PFSK-1 (cell line): ENCODE measurements around the gene GABRB1.

Source experiments
- FOXP2 ChIP-seq: optimal IDR thresholded peaks from 2 replicates; pipeline ENCODE3; 2011; ENCODE audit warnings: borderline replicate concordance, control low read depth, inconsistent platforms; ENCODE audit not compliant: insufficient read depth; ENCODE audit errors: extremely low read length, extremely low read depth
- POLR2AphosphoS5 ChIP-seq: IDR thresholded peaks from 2 replicates; pipeline ENCODE4 v1.6.1; 2012; ENCODE audit warnings: low read depth, mild to moderate bottlenecking, control low read depth, low read length, moderate library complexity
- REST ChIP-seq, 2 experiments: IDR thresholded peaks; 2 replicates each; pipeline versions ENCODE4 v1.6.1 to v1.8.0; 2011 to 2012; ENCODE audit warnings: low read depth in 2 of 2, low read length in 2 of 2, control low read depth in 1 of 2, inconsistent platforms in 1 of 2, mild to moderate bottlenecking in 1 of 2, moderate library complexity in 1 of 2; ENCODE audit not compliant: insufficient read depth in 1 of 2
- SIN3A ChIP-seq: IDR thresholded peaks from 2 replicates; pipeline ENCODE4 v1.6.1; 2012; ENCODE audit warnings: mild to moderate bottlenecking, low read length, moderate library complexity, borderline replicate concordance; ENCODE audit not compliant: insufficient read depth
- TAF1 ChIP-seq: IDR thresholded peaks from 2 replicates; pipeline ENCODE4 v1.6.1; 2012; ENCODE audit warnings: low read length, control low read depth, borderline replicate concordance; ENCODE audit not compliant: insufficient read depth

The GABRB1 gene

GRCh38 chr4:47012676-47013075, 18.7 kb upstream of the GABRB1 start:
- TF ChIP-seq TAF1: no peak
- no peak for TF ChIP-seq POLR2AphosphoS5
- no peak for TF ChIP-seq SIN3A
- TF ChIP-seq REST (IDR thresholded peaks at IDR 0.05; ENCODE audit: insufficient read depth in 1 of 2, low read depth in 2 of 2, low read length in 2 of 2): no peak
- TF ChIP-seq FOXP2: no peak

GRCh38 chr4:47013373-47013772, 18.0 kb upstream of the GABRB1 start:
- no peak for TF ChIP-seq SIN3A
- no peak for TF ChIP-seq POLR2AphosphoS5
- no peak for TF ChIP-seq TAF1
- TF ChIP-seq FOXP2: no peak

- TF ChIP-seq POLR2AphosphoS5: no peak
- TF ChIP-seq SIN3A: no peak
- no peak for TF ChIP-seq TAF1
- no peak for TF ChIP-seq REST (IDR thresholded peaks at IDR 0.05; ENCODE audit: insufficient read depth in 1 of 2, low read depth in 2 of 2, low read length in 2 of 2)
- TF ChIP-seq FOXP2: no peak
Observed at GRCh38 chr4:47017081-47017480, 14.3 kb upstream of the GABRB1 start.

DNA sequence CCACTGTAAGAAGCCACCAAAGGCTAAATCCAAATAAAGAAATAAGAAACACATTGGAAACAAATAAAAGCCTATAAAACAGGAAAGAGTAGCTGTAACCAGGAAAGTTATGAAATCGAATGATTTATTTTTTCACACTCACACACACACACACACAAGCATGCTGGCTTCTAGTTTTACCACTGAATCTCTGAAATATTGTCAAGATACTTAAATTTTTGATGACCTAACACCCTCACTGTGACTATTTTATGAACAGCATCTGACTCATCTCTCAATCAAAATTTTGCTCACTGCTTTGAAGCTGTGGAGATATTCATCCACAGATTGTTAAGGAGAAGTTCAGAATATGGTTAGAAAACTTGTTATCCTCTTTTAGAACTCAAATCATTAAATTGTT, 13.9 kb upstream of the GABRB1 start:
- TF ChIP-seq TAF1 (no peak), POLR2AphosphoS5 (no peak), REST (IDR thresholded peaks at IDR 0.05; ENCODE audit: insufficient read depth in 1 of 2, low read depth in 2 of 2, low read length in 2 of 2) (no peak), SIN3A (no peak), FOXP2 (no peak)

DNA sequence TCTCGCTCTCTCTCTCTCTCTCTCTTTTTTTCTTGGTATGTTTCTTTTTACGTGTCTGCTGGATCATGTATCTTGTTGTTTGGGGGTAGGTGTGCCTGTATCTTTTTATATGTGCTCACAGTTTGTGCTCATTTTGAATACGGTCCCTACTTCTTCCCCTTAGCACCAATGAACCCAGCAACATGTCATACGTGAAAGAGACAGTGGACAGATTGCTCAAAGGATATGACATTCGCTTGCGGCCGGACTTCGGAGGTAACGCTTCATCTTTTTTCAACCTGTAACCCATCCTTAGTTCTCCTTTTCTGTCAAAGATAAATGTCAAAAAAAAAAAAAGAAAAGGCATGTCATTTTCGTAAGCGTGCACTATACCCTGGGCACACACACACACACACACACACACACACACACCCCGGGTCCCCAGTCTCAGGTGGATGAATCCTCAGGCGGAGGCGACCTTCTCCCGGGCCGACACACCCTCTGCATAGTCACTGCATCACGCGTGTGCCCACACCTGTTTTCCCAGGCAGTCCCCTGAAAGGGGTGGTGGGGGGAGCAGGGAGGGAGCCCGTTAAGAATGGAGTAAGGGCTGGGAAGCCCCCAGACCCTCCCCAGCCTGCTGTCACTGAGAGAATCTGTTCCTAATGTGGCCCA, 511 bp downstream of the GABRB1 start:
- no peak for TF ChIP-seq SIN3A
- TF ChIP-seq REST (IDR thresholded peaks at IDR 0.05; ENCODE audit: insufficient read depth in 1 of 2, low read depth in 2 of 2, low read length in 2 of 2): no peak
- no peak for TF ChIP-seq POLR2AphosphoS5
- TF ChIP-seq TAF1: no peak
- TF ChIP-seq FOXP2: no peak
